SH-SY5Y (cell line): Measurements from ENCODE around the gene TNFRSF1B.

Source experiments
- GATA2 ChIP-seq: IDR thresholded peaks from 2 replicates; pipeline ENCODE4 v1.6.1; 2011; ENCODE audit warnings: mild to moderate bottlenecking, low read depth, low read length
- GATA3 ChIP-seq: IDR thresholded peaks from 2 replicates; pipeline ENCODE4 v1.6.1; 2011; ENCODE audit warnings: low read depth, mild to moderate bottlenecking, low read length, moderate library complexity

GRCh38 chr1:12159816-12160215 is 7.0 kb upstream of the TNFRSF1B start:
- TF ChIP-seq GATA2, result no peak
- no peak for TF ChIP-seq GATA3
